IMR-90 (cell line): ENCODE data around the gene SCD. TPM values are rescaled to one million over a fixed set of nuclear protein-coding genes. Genes with fewer than 3 reads are reported as not detected.

Experiments used
- ATAC-seq: fragments of 200-7000 bp; cut with Tn5 transposase; 2 replicates; pipeline ENCODE4 v1.9.1; 2020; ENCODE audit warnings: low read depth, mild to moderate bottlenecking, moderate library complexity
- BruUV-seq: library from RNA; stranded (reverse); fragments of 400-500 nt; replicated peaks from 2 replicates; lab custom pipeline; 2021; lab: Mats Ljungman, UMichigan
- CTCF ChIA-PET: fragments of 300-600 bp; formaldehyde crosslinking; extraction: SDS; loops from one replicate; lab custom pipeline; 2021; ENCODE audit warnings: antibody characterized with exemption; lab: Yijun Ruan, JAX
- POLR2A ChIA-PET: fragments of 300-600 bp; sonication (Branson Sonifier 250); formaldehyde crosslinking; loops from one replicate; lab custom pipeline; 2022; ENCODE audit warnings: antibody characterized with exemption; ENCODE audit not compliant: unreplicated experiment; lab: Charles Lee
- DNase-seq: peaks from one replicate; pipeline ENCODE4 v3.0.0; 2013
- H2AFZ ChIP-seq: replicated peaks from 2 replicates; pipeline ENCODE3; 2013; ENCODE audit warnings: low read length, mild to moderate bottlenecking; ENCODE audit not compliant: poor library complexity
- H2AK5ac ChIP-seq: 2 replicates; pipeline ENCODE4 v1.6.1; 2013; ENCODE audit warnings: low read depth, low read length, inconsistent platforms
- H2AK9ac ChIP-seq: replicated peaks from 2 replicates; pipeline ENCODE3; 2013; ENCODE audit warnings: mild to moderate bottlenecking, low read depth, low read length, moderate library complexity; ENCODE audit not compliant: poor library complexity
- H2BK120ac ChIP-seq: 2 replicates; pipeline ENCODE4 v1.6.1; 2013; ENCODE audit warnings: low read depth, low read length, inconsistent platforms
- H2BK15ac ChIP-seq: 3 replicates; pipeline ENCODE4 v1.6.1; 2013; ENCODE audit warnings: low read depth, low read length, inconsistent platforms
- H2BK20ac ChIP-seq: 2 replicates; pipeline ENCODE4 v1.6.1; 2013; ENCODE audit warnings: low read depth, mild to moderate bottlenecking, inconsistent platforms, low read length, moderate library complexity
- H2BK5ac ChIP-seq: 2 replicates; pipeline ENCODE4 v1.6.1; 2013; ENCODE audit warnings: mild to moderate bottlenecking, low read depth, low read length, inconsistent platforms; ENCODE audit not compliant: poor library complexity, severe bottlenecking
- H3K14ac ChIP-seq: replicated peaks from 2 replicates; pipeline ENCODE4 v1.6.1; 2013; ENCODE audit warnings: low read depth, low read length, inconsistent platforms
- H3K18ac ChIP-seq: 2 replicates; pipeline ENCODE4 v1.6.1; 2013; ENCODE audit warnings: low read depth, low read length, control low read depth
- H3K23ac ChIP-seq: 2 replicates; pipeline ENCODE4 v1.6.1; 2013; ENCODE audit warnings: low read depth, low read length, inconsistent platforms
- H3K27ac ChIP-seq: 2 replicates; pipeline ENCODE4 v1.5.1; 2013; ENCODE audit warnings: mild to moderate bottlenecking, control low read depth, low read length; ENCODE audit not compliant: insufficient read depth
- H3K27me3 ChIP-seq: 2 replicates; pipeline ENCODE4 v1.6.1; 2013; ENCODE audit warnings: low read length; ENCODE audit not compliant: control insufficient read depth, insufficient read depth
- H3K36me3 ChIP-seq: 2 replicates; pipeline ENCODE4 v1.6.1; 2013; ENCODE audit warnings: low read length, mixed read lengths; ENCODE audit not compliant: control insufficient read depth, insufficient read depth
- H3K4ac ChIP-seq: 2 replicates; pipeline ENCODE4 v1.6.1; 2013; ENCODE audit warnings: low read depth, low read length, inconsistent platforms
- H3K4me1 ChIP-seq: 2 replicates; pipeline ENCODE4 v1.6.1; 2013; ENCODE audit warnings: low read length, mixed read lengths; ENCODE audit not compliant: control insufficient read depth, insufficient read depth
- H3K4me2 ChIP-seq: 2 replicates; pipeline ENCODE4 v1.6.1; 2013; ENCODE audit warnings: low read depth, mild to moderate bottlenecking, control low read depth, low read length, moderate library complexity
- H3K4me3 ChIP-seq: 2 replicates; pipeline ENCODE4 v1.5.1; 2013; ENCODE audit warnings: low read depth, mild to moderate bottlenecking, control low read depth, low read length, moderate library complexity; ENCODE audit not compliant: insufficient read depth
- H3K56ac ChIP-seq: 2 replicates; pipeline ENCODE4 v1.6.1; 2013; ENCODE audit warnings: low read length, inconsistent platforms; ENCODE audit not compliant: insufficient read depth; ENCODE audit errors: extremely low read depth
- H3K79me1 ChIP-seq, 2 experiments: 2 replicates each; pipeline ENCODE4 v1.6.1; 2013; ENCODE audit warnings: low read length in 2 of 2, inconsistent platforms in 1 of 2, low read depth in 1 of 2
- H3K9ac ChIP-seq: 2 replicates; pipeline ENCODE4 v1.6.1; 2013; ENCODE audit warnings: low read depth, low read length, control low read depth
- H3K9me1 ChIP-seq: 2 replicates; pipeline ENCODE4 v1.6.1; 2013; ENCODE audit warnings: low read length, inconsistent platforms; ENCODE audit not compliant: insufficient read depth
- H3K9me3 ChIP-seq: 2 replicates; pipeline ENCODE4 v1.6.1; 2013; ENCODE audit warnings: low read length; ENCODE audit not compliant: control insufficient read depth, insufficient read depth
- H4K20me1 ChIP-seq: 2 replicates; pipeline ENCODE4 v1.6.1; 2013; ENCODE audit warnings: low read length, inconsistent platforms; ENCODE audit not compliant: insufficient read depth
- H4K5ac ChIP-seq: 2 replicates; pipeline ENCODE4 v1.6.1; 2013; ENCODE audit warnings: mild to moderate bottlenecking, low read depth, low read length, control low read depth
- H4K8ac ChIP-seq, 2 experiments: 2 replicates each; pipeline ENCODE4 v1.6.1; 2013; ENCODE audit warnings: low read depth in 2 of 2, low read length in 2 of 2, control low read depth in 1 of 2, inconsistent platforms in 1 of 2
- H4K91ac ChIP-seq: 2 replicates; pipeline ENCODE4 v1.6.1; 2013; ENCODE audit warnings: low read depth, low read length, inconsistent platforms; ENCODE audit not compliant: insufficient read depth
- CEBPB ChIP-seq: IDR thresholded peaks from 2 replicates; pipeline ENCODE4 v1.6.1; 2012; ENCODE audit warnings: low read depth, low read length, improper control_type of control experiment
- FOS ChIP-seq: fragments of 150-350 bp; IDR thresholded peaks from 2 replicates; pipeline ENCODE4 v1.6.1; 2016; ENCODE audit warnings: low read depth, low read length
- MAFK ChIP-seq: IDR thresholded peaks from 2 replicates; pipeline ENCODE4 v1.6.1; 2012; ENCODE audit warnings: low read depth, low read length, improper control_type of control experiment
- MAZ ChIP-seq: IDR thresholded peaks from 2 replicates; pipeline ENCODE4 v1.6.1; 2012; ENCODE audit warnings: low read depth, mild to moderate bottlenecking, low read length, improper control_type of control experiment, moderate library complexity, borderline replicate concordance
- NFE2L2 ChIP-seq: fragments of 150-350 bp; IDR thresholded peaks from 2 replicates; pipeline ENCODE4 v1.6.1; 2016; ENCODE audit warnings: low read depth, mild to moderate bottlenecking, low read length
- POLR2A ChIP-seq: IDR thresholded peaks from 2 replicates; pipeline ENCODE4 v1.6.1; 2012; ENCODE audit warnings: mild to moderate bottlenecking, low read depth, low read length
- RFX5 ChIP-seq: IDR thresholded peaks from 2 replicates; pipeline ENCODE4 v1.8.0; 2012; ENCODE audit warnings: low read depth, mild to moderate bottlenecking, low read length, moderate library complexity
- WGBS, 2 experiments: methylation state at CpG; one replicate each; pipeline versions ENCODE4 v1.1.5 to v1.1.7; 2013; ENCODE audit warnings: missing lambda C conversion rate in 2 of 2; ENCODE audit not compliant: insufficient read length in 1 of 2; ENCODE audit errors: extremely low coverage in 2 of 2; 5-methylcytosine and 5-hydroxymethylcytosine counted together
- dilution Hi-C: fragments of 300-500 bp; cut with HindIII; formaldehyde crosslinking; loops from one replicate; pipeline ENCODE4 v1.14.3; 2018; ENCODE audit warnings: low sequenced_read_pairs; ENCODE audit not compliant: unreplicated experiment
- in situ Hi-C: fragments of 300-500 bp; cut with MboI; formaldehyde crosslinking; loops from 3 replicates; pipeline ENCODE4 v1.14.3; 2019; ENCODE audit warnings: low sequenced_read_pairs, inconsistent platforms, mixed read lengths
- intact Hi-C: fragments of 100-400 bp; cut with micrococcal nuclease; formaldehyde crosslinking; loops from 2 replicates; pipeline ENCODE4 v1.10.0; 2022
- polyA plus RNA-seq, 3 experiments: library from polyadenylated mRNA; depleted of rRNA; stranded (reverse); fragments of >200 nt; gene quantifications; 2 replicates each; pipeline ENCODE4 v1.2.3, GENCODE V29; 2012; ENCODE audit warnings: low replicate concordance in 1 of 3
- total RNA-seq: library from RNA; depleted of rRNA; stranded (reverse); fragments of >200 nt; gene quantifications from 2 replicates; pipeline ENCODE4 v1.2.3, GENCODE V29; 2012
- TF ChIP-seq, protein P1 (sequence below): fragments of 150-350 bp; IDR thresholded peaks from 2 replicates; pipeline ENCODE4 v1.6.1; 2017; ENCODE audit warnings: mild to moderate bottlenecking, antibody characterized with exemption, low read length, low read depth

SCD gene
- total and polyA plus RNA-seq, 2 of the 4 experiments (the other 2 are of a cell fraction), result 50.7 to 65.1 TPM

DNA sequence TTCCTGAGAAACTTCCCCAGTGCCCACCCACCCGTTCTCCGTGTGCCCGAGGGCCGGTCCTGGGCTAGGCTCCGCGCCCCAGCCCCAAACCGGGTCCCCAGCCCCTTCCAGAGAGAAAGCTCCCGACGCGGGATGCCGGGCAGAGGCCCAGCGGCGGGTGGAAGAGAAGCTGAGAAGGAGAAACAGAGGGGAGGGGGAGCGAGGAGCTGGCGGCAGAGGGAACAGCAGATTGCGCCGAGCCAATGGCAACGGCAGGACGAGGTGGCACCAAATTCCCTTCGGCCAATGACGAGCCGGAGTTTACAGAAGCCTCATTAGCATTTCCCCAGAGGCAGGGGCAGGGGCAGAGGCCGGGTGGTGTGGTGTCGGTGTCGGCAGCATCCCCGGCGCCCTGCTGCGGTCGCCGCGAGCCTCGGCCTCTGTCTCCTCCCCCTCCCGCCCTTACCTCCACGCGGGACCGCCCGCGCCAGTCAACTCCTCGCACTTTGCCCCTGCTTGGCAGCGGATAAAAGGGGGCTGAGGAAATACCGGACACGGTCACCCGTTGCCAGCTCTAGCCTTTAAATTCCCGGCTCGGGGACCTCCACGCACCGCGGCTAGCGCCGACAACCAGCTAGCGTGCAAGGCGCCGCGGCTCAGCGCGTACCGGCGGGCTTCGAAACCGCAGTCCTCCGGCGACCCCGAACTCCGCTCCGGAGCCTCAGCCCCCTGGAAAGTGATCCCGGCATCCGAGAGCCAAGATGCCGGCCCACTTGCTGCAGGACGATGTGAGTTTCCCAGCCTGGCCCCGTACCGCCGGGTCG, at the start of gene SCD (continued):
- TF ChIP-seq, protein P1, sequence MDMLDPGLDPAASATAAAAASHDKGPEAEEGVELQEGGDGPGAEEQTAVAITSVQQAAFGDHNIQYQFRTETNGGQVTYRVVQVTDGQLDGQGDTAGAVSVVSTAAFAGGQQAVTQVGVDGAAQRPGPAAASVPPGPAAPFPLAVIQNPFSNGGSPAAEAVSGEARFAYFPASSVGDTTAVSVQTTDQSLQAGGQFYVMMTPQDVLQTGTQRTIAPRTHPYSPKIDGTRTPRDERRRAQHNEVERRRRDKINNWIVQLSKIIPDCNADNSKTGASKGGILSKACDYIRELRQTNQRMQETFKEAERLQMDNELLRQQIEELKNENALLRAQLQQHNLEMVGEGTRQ, result no peak; the same call in 1 of the 2 replicates
- no peak for TF ChIP-seq MAFK
- TF ChIP-seq POLR2A, result peak; percentile 63
- TF ChIP-seq NFE2L2, result no peak
- no peak for TF ChIP-seq FOS

DNA sequence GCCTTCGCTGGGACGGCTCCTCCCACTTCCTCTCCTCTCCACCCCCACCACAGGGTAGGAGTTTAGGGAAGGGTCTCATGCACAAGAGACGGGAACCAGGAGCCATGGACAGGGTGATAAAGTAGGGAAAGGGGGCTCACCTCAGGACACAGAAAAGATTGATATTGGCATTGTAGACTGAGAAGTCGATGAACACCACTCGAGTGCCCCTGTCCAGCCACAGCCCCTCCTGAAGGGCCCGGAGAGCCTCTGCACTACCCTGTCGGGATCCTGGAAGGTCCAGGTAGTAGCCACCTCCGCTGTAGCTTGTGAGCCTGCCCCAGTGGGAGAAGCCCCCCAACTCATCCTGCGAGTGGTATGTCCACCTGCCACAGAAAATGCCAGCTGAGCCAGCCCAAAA, 49.8 kb upstream of the SCD start:
- Histone ChIP-seq H4K8ac (no peak overlapping the region), H4K20me1 (no peaks in the 10 kb centered on the region), H3K23ac (no peak overlapping the region), H3K4me3 (no peak overlapping the region), H3K56ac (no peak overlapping the region), H2AK9ac (no peak overlapping the region), H2BK20ac (no peak overlapping the region), H4K91ac (no peak overlapping the region), H3K4ac (no peak overlapping the region), H3K14ac (no peak overlapping the region), H2BK5ac (no peak overlapping the region), H3K9me1 (no peaks in the 10 kb centered on the region), H2AFZ (no peak overlapping the region), H3K4me1 (no peaks in the 10 kb centered on the region), H3K9ac (no peak overlapping the region), H3K4me2 (no peak overlapping the region), H2BK120ac (no peak overlapping the region), H3K36me3 (no peaks in the 10 kb centered on the region), H3K27me3 (peaks cover 37% of the 10 kb centered on the region), H3K18ac (no peak overlapping the region), H2BK15ac (no peak overlapping the region), H3K9me3 (no peaks in the 10 kb centered on the region), H3K27ac (no peak overlapping the region), H2AK5ac (no peak overlapping the region), H4K5ac (no peak overlapping the region), H3K79me1 (no peaks in the 10 kb centered on the region)
- BruUV-seq, result no TSS peak
- intact Hi-C loops, result no loop called here
- ChIA-PET POLR2A (no interaction called here), CTCF (no interaction called here)
- in situ Hi-C loops, result no loop called here
- DNase-seq, result no peak
- no peak for ATAC-seq
- no peak for TF ChIP-seq FOS
- TF ChIP-seq CEBPB, result no peak
- TF ChIP-seq RFX5, result no peak
- TF ChIP-seq MAZ, result no peak
- no peak for TF ChIP-seq NFE2L2
- TF ChIP-seq, protein P1, result no peak
- WGBS, 2 experiments, result 80% methylated on average over 1 of the region's 9 CpGs; no CpG with 5 or more reads in 1 of the 2 experiments
- dilution Hi-C loops, result no loop called here
